H4 (cell line): Measurements from ENCODE around the gene SRGAP3. TPM values are rescaled to one million over a fixed set of nuclear protein-coding genes. Genes with fewer than 3 reads are reported as not detected.

Experiments
- DNase-seq: peaks from one replicate; pipeline ENCODE4 v3.0.0-alpha.2; 2015; ENCODE audit warnings: low spot score
- total RNA-seq: library from RNA; depleted of rRNA; stranded (reverse); fragments of >200 nt; shearing (Covaris generic); gene quantifications from 2 replicates; pipeline ENCODE4 v1.2.3, GENCODE V29; 2014

The SRGAP3 gene
- total RNA-seq, 1 experiment from 2014 or later, result 1.8 TPM

GRCh38 chr3:8968375-8968882, 281.0 kb downstream of the SRGAP3 start:
- DNase-seq, result no peak

- no peak for DNase-seq
These were observed 281.9 kb downstream of the SRGAP3 start for GRCh38 chr3:8967553-8967952.

- DNase-seq, result no peak
These were observed 282.6 kb downstream of the SRGAP3 start for GRCh38 chr3:8966820-8967348.

GRCh38 chr3:8966150-8966819, 283.2 kb downstream of the SRGAP3 start:
- no peak for DNase-seq

GRCh38 chr3:8964436-8965370, 284.7 kb downstream of the SRGAP3 start:
- DNase-seq, result peak; percentile 55

GRCh38 chr3:8963137-8963853, 286.2 kb downstream of the SRGAP3 start, which contains the start of gene RAD18:
Gene RAD18 (minus strand): TSS chr3:8963472. CDS start chr3:8963385, 87 bp downstream.
- peak; percentile 83 for DNase-seq

- DNase-seq, result no peak
These were observed 287.1 kb downstream of the SRGAP3 start for GRCh38 chr3:8962226-8962861.

GRCh38 chr3:8959668-8960067, 289.8 kb downstream of the SRGAP3 start:
- DNase-seq, result no peak

GRCh38 chr3:8954938-8955763, 294.3 kb downstream of the SRGAP3 start:
- no peak for DNase-seq

- no peak for DNase-seq
These were observed 296.1 kb downstream of the SRGAP3 start for GRCh38 chr3:8953313-8953712.

GRCh38 chr3:8952130-8952529, 297.3 kb downstream of the SRGAP3 start:
- no peak for DNase-seq

- DNase-seq, result no peak
These were observed 303.4 kb downstream of the SRGAP3 start for GRCh38 chr3:8945890-8946600.

GRCh38 chr3:8942746-8943488, 306.5 kb downstream of the SRGAP3 start:
- DNase-seq, result no peak

GRCh38 chr3:8942115-8942514, 307.3 kb downstream of the SRGAP3 start:
- no peak for DNase-seq

GRCh38 chr3:8938021-8938420, 311.4 kb downstream of the SRGAP3 start:
- DNase-seq, result peak; percentile 19

GRCh38 chr3:8937064-8938020, 312.1 kb downstream of the SRGAP3 start:
- peak; percentile 10 for DNase-seq

- no peak for DNase-seq
These were observed 316.9 kb downstream of the SRGAP3 start for GRCh38 chr3:8932507-8932906.

- DNase-seq, result no peak
These were observed 318.1 kb downstream of the SRGAP3 start for GRCh38 chr3:8931342-8931741.
